ENCODE measurements around the gene DAGLB. TPM values are rescaled to one million over a fixed set of nuclear protein-coding genes. Genes with fewer than 3 reads are reported as not detected.
A peak's percentile ranks its signal among the peaks of the same experiment; 100 is the strongest.
"Not testable (repeated sequence)": the region's sequence is repeated elsewhere in the genome, so short reads cannot be mapped to it uniquely, and the experiment has no call there.

Gene DAGLB
- total RNA-seq, 1 experiment from 2014 or later: 22.3 TPM

GRCh38 chr7:6382817-6383216, 64.9 kb downstream of the DAGLB start:
- H3K27ac ChIP-seq (ENCODE audit: low read length): peak overlapping the region; percentile 23; the same call in 1 of the 2 replicates

GRCh38 chr7:6381846-6382245, 65.9 kb downstream of the DAGLB start:
- H3K4me1 ChIP-seq (ENCODE audit: control insufficient read depth, insufficient read depth, low read length): peaks cover 76% of the 10 kb centered on the region
- H3K36me3 ChIP-seq (ENCODE audit: control insufficient read depth, insufficient read depth, low read length); H3K4me3 ChIP-seq (ENCODE audit: low read depth in 2 of 2, low read length in 2 of 2); intact Hi-C loops (cut with micrococcal nuclease; ENCODE audit: unreplicated experiment); DNase-seq (ENCODE audit: low read depth, low spot score); ATAC-seq; H3K27ac ChIP-seq (ENCODE audit: low read length); CTCF ChIA-PET; H3K27me3 ChIP-seq (ENCODE audit: control insufficient read depth, insufficient read depth, low read length); H3K9me3 ChIP-seq (ENCODE audit: control insufficient read depth, insufficient read depth, low read depth, low read length); in situ Hi-C loops (cut with HindIII; ENCODE audit: low pct_unique_long_range_greater_than_20kb, low sequenced_read_pairs); BruUV-seq (replicated peaks): not testable (repeated sequence)
- POLR2A ChIA-PET: interaction anchor here (0.6 kb wide), 2 partner anchors 9 to 12 kb away, joined by 6 to 13 read pairs; no protein-coding TSS in a partner anchor

More at GRCh38 chr7:6382817-6383216, 64.9 kb downstream of the DAGLB start:
- BruUV-seq (replicated peaks): no TSS peak
- intact Hi-C loops (cut with micrococcal nuclease; ENCODE audit: unreplicated experiment): no loop called here
- Histone ChIP-seq H3K27me3 (ENCODE audit: control insufficient read depth, insufficient read depth, low read length) (no peaks in the 10 kb centered on the region), H3K9me3 (ENCODE audit: control insufficient read depth, insufficient read depth, low read depth, low read length) (no peaks in the 10 kb centered on the region), H3K36me3 (ENCODE audit: control insufficient read depth, insufficient read depth, low read length) (no peaks in the 10 kb centered on the region; the same call in 1 of the 2 replicates), H3K4me1 (ENCODE audit: control insufficient read depth, insufficient read depth, low read length) (peaks cover 69% of the 10 kb centered on the region), H3K4me3 (ENCODE audit: low read depth in 2 of 2, low read length in 2 of 2) (no peak overlapping the region)
- POLR2A ChIA-PET: no interaction called here
- CTCF ChIA-PET: interaction anchor here (0.6 kb wide), 1 partner anchor 46 kb away, joined by 4 read pairs; no protein-coding TSS in a partner anchor
- TF ChIP-seq CTCF (IDR thresholded peaks at IDR 0.05) (no peak), TCF7L2 (IDR thresholded peaks at IDR 0.05; ENCODE audit: low read depth, low read length) (no peak), REST (IDR thresholded peaks at IDR 0.05; ENCODE audit: insufficient read depth in 1 of 2, low read depth in 2 of 2, low read length in 1 of 2) (no peak)
- in situ Hi-C loops (cut with HindIII; ENCODE audit: low pct_unique_long_range_greater_than_20kb, low sequenced_read_pairs): no loop called here
- DNase-seq (ENCODE audit: low read depth, low spot score) (no peak), ATAC-seq (no peak)

- TF ChIP-seq TCF7L2 (IDR thresholded peaks at IDR 0.05; ENCODE audit: low read depth, low read length): no peak
- no peak for TF ChIP-seq SIN3A (IDR thresholded peaks at IDR 0.05; ENCODE audit: borderline replicate concordance, insufficient read depth, low read depth, low read length)
- TF ChIP-seq REST (IDR thresholded peaks at IDR 0.05; ENCODE audit: insufficient read depth in 1 of 2, low read depth in 2 of 2, low read length in 1 of 2): no peak
- TF ChIP-seq POLR2AphosphoS5 (IDR thresholded peaks at IDR 0.05; ENCODE audit: low read depth, low read length): no peak
- no peak for TF ChIP-seq CTCF (IDR thresholded peaks at IDR 0.05)
- Histone ChIP-seq H3K9me3 (ENCODE audit: control insufficient read depth, insufficient read depth, low read depth, low read length) (no peaks in the 10 kb centered on the region), H3K4me1 (ENCODE audit: control insufficient read depth, insufficient read depth, low read length) (peaks cover 68% of the 10 kb centered on the region), H3K27ac (ENCODE audit: low read length) (no peak overlapping the region), H3K36me3 (ENCODE audit: control insufficient read depth, insufficient read depth, low read length) (no peaks in the 10 kb centered on the region; the same call in none of the 2 replicates), H3K27me3 (ENCODE audit: control insufficient read depth, insufficient read depth, low read length) (no peaks in the 10 kb centered on the region), H3K4me3 (ENCODE audit: low read depth in 2 of 2, low read length in 2 of 2) (no peak overlapping the region)
- ATAC-seq (no peak), DNase-seq (ENCODE audit: low read depth, low spot score) (no peak)
- ChIA-PET CTCF (interaction anchor here (0.6 kb wide), 1 partner anchor 812 kb away, joined by 4 read pairs; no protein-coding TSS in a partner anchor), POLR2A (interaction anchor here (0.6 kb wide), 1 partner anchor 60 kb away, joined by 6 read pairs; no protein-coding TSS in a partner anchor)
- in situ Hi-C loops (cut with HindIII; ENCODE audit: low pct_unique_long_range_greater_than_20kb, low sequenced_read_pairs) (no loop called here), intact Hi-C loops (cut with micrococcal nuclease; ENCODE audit: unreplicated experiment) (no loop called here)
- BruUV-seq (replicated peaks): no TSS peak
These were observed 67.3 kb downstream of the DAGLB start for GRCh38 chr7:6380310-6381095.

Measured in Panc1 (cell line).